Astrocyte of the cerebellum (primary cell): ENCODE data around the gene FAM163B.

Source experiments
- DNase-seq: peaks from one replicate; pipeline ENCODE4 v3.0.0-alpha.2; 2011; ENCODE audit warnings: low read depth
- H3K4me3 ChIP-seq: 2 replicates; pipeline ENCODE4 v1.5.1; 2011; ENCODE audit warnings: mild to moderate bottlenecking, low read depth, low read length, moderate library complexity
- in situ Hi-C: cut with HindIII; loops from 2 replicates; pipeline ENCODE4 v1.10.0; 2017; ENCODE audit warnings: low sequenced_read_pairs
- TF ChIP-seq, protein P1 (sequence below): IDR thresholded peaks from 2 replicates; pipeline ENCODE4 v1.5.1; 2012; ENCODE audit warnings: low read length, low read depth, moderate library complexity, mild to moderate bottlenecking; ENCODE audit errors: missing control alignments

The FAM163B gene

GRCh38 chr9:133543772-133544467, 65.3 kb downstream of the FAM163B start:
- no peak overlapping the region for H3K4me3 ChIP-seq
- no peak for DNase-seq
- TF ChIP-seq, protein P1, sequence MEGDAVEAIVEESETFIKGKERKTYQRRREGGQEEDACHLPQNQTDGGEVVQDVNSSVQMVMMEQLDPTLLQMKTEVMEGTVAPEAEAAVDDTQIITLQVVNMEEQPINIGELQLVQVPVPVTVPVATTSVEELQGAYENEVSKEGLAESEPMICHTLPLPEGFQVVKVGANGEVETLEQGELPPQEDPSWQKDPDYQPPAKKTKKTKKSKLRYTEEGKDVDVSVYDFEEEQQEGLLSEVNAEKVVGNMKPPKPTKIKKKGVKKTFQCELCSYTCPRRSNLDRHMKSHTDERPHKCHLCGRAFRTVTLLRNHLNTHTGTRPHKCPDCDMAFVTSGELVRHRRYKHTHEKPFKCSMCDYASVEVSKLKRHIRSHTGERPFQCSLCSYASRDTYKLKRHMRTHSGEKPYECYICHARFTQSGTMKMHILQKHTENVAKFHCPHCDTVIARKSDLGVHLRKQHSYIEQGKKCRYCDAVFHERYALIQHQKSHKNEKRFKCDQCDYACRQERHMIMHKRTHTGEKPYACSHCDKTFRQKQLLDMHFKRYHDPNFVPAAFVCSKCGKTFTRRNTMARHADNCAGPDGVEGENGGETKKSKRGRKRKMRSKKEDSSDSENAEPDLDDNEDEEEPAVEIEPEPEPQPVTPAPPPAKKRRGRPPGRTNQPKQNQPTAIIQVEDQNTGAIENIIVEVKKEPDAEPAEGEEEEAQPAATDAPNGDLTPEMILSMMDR: no peak
- in situ Hi-C loops: no loop called here

DNA sequence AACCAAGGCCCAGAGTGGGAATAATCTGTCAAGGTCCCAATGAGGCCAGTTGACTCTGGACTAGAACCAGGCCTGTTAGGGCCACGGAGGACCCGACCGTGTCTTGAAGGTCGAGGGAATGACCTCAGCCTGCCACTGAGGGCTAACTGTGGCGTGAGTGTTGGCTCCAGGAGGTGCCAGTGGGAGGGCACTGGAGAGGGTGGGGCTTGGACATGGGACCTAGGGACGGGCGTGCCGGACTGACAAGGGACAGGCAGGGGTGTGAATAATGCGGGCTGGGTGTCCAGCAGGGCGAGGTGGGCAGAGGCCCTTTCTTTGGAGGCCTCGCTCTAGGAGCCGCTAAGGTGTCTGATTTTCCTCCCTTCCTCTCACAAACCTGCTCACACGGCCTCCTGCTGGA, 67.2 kb downstream of the FAM163B start:
- no peak overlapping the region for H3K4me3 ChIP-seq
- TF ChIP-seq, protein P1: no peak
- in situ Hi-C loops: no loop called here
- no peak for DNase-seq

- in situ Hi-C loops: no loop called here
- H3K4me3 ChIP-seq: no peak overlapping the region
- DNase-seq: no peak
- TF ChIP-seq, protein P1: no peak
These were observed 68.5 kb downstream of the FAM163B start for GRCh38 chr9:133540698-133541025.

DNA sequence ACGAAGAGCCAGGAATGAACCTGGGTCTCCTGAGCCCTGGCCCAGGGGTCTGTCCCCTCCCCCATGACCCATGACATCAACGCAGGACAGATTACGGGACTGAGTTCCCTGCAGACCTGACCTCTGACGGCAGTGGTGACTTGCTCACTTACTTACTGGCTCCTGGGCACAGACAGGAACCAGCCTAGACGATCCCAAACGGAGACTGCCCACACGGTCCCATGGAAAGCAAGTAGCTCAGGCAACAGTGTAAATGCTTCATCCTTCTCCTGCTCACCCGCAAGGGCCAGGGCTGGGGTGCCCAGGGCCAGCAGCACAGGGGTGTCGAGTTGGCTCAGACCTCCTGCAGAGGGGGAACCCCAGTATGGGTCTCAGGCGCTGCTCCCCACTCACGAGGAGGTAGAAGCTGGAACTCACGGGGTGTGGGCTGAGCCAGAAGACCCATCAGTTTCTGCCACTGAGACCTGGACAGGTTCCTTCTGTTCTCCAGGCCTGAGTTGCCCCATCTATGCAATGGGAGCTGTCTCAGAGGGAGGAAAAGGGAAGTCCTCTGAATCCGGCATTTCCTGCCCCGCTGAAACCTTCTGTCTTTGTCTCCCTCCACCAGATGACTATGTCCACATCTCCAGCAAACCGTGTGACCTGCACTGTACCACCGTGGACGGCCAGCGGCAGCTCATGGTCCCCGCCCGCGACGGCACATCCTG, 69.0 kb downstream of the FAM163B start:
- in situ Hi-C loops: no loop called here
- no peak for DNase-seq
- H3K4me3 ChIP-seq: no peak overlapping the region
- TF ChIP-seq, protein P1: no peak

GRCh38 chr9:133538851-133539833, 70.0 kb downstream of the FAM163B start:
- H3K4me3 ChIP-seq: no peak overlapping the region
- no peak for DNase-seq
- in situ Hi-C loops: no loop called here
- TF ChIP-seq, protein P1: no peak

DNA sequence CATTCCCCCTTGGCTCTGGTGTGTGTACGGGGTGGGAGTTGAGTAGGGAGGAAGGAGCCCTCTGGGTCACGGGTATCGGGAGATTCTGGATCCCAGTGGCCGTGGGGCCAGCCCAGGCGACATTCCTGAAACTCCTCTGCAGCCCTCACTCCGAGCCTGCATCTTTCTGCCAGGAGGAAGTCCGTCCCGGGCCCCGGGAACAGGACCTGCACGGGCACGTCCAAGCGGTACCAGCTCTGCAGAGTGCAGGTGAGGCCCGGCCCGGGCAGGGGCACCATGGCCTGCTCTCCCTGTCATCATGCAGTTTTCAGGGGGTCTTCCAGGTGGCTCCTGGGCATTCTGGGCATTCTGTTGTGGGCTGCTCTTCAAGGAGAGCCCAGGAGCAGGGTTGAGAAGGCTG, 71.0 kb downstream of the FAM163B start:
- DNase-seq: no peak
- in situ Hi-C loops: no loop called here
- H3K4me3 ChIP-seq: no peak overlapping the region
- TF ChIP-seq, protein P1: no peak
